GM19240 (cell line): Measurements from ENCODE around the gene HOXB7.

Experiments
- DNase-seq: peaks from one replicate; pipeline ENCODE4 v3.0.0; 2011; ENCODE audit warnings: low spot score; ENCODE audit not compliant: insufficient read length

HOXB7 gene

DNA sequence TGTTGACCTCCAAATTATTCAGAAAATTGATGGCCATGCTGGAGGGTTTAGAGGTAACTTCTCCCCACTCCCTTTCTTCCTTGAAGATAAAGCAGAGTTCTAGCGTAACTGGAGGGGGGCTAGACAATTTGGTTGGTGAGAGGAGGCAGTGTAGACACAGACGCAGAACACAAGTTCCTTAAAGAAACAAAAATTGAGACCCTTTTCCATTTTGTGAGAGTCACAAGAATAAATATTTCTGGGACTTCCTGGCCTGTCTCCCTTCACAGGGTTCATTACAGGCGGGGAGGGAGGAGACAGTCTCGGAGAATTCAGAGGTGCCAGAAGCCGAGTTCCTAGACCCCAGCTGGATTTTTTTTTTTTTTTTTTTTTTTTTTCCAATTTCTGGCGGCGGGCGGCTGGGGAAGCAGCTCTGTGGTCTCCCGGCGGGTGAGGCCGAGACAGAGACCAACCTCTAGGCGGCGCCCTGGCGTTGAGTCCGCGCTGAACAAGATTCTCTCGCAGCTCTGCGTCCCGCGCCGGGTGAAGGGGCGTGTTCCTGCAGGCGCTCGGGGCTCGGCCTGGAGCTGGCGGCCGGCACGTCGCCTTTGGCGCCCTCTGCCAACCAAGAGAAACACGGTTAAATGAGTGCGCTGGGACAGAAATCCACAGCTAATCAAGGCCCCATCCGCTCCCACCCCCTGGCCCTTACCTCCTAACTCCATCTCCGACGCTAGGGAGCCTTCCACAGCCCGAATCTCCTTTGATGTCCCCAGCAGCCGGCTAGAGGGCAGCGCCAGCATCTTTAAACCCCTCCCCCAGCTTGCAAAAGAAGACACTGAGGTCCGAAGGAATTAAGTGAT lies 25.6 kb upstream of the HOXB7 start:
- peak; percentile 79 for DNase-seq

- no peak for DNase-seq
Measured at GRCh38 chr17:48634493-48635208, 23.8 kb upstream of the HOXB7 start.

GRCh38 chr17:48633266-48633677 lies 22.5 kb upstream of the HOXB7 start:
- DNase-seq = no peak

GRCh38 chr17:48632579-48633265 lies 21.9 kb upstream of the HOXB7 start:
- no peak for DNase-seq

DNA sequence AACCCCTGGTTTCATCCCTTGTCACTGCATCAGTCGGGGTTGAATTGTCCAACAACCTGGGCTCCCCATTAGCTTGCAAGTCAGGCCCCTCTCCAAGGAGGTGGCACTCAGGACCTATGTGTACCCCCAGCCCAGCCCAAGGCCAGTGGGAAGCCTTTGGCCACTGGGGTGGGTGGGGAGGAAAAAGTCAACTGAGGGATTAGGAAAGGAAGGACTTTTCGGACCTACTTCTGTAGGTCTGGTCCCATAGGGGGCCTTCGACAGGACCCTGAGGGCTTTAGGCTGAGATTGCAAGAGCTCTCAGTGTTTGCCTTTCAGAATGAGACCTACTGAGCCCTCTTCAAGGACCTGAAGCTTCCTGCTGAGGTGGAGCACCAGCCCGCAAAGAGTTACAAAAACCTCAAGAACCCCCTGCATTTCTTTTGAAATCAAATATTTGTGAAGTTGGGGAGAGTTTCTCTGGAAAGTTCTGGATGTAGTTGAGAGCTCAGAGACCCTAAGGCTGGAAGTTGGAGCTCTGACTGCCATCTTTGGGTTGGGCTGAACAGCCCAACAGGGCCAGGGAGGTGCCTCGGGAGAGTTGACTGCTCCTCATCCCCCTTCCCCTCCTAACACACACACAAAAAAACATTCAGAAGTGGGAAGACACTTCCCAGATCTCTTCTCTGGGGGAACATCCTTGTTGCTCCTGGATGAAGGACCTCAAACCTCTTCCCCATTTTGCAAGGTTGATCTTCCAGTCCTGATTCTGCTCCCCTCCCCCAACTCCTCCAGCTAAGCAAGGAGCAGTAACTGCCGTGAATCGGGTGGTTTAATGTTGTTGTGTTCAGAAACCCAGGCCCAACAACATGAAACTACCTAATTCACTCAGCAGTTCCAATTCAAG lies 21.1 kb upstream of the HOXB7 start:
- DNase-seq = no peak

- DNase-seq = no peak
Measured at GRCh38 chr17:48630925-48631692, 20.3 kb upstream of the HOXB7 start.

GRCh38 chr17:48630009-48630924 lies 19.4 kb upstream of the HOXB7 start:
- no peak for DNase-seq

DNA sequence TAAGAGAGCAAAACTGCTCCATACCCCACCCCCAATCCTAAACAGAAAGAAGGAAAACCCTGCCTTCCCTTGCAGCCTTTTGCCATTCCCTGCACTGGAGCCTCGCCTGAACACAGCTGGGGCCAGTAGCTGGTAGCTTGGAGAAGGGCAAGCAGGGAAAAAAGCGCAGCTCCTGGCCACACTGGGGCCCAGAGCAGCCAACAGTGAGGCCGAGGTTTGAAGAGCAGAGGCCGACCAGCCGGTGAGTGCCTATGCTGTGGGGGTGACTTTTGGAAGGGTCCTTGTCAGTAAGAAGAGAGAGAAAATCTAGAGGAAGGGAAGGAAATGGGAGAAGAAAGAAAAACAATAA lies 18.6 kb upstream of the HOXB7 start:
- no peak for DNase-seq

GRCh38 chr17:48628649-48629410 lies 18.0 kb upstream of the HOXB7 start:
- no peak for DNase-seq

DNA sequence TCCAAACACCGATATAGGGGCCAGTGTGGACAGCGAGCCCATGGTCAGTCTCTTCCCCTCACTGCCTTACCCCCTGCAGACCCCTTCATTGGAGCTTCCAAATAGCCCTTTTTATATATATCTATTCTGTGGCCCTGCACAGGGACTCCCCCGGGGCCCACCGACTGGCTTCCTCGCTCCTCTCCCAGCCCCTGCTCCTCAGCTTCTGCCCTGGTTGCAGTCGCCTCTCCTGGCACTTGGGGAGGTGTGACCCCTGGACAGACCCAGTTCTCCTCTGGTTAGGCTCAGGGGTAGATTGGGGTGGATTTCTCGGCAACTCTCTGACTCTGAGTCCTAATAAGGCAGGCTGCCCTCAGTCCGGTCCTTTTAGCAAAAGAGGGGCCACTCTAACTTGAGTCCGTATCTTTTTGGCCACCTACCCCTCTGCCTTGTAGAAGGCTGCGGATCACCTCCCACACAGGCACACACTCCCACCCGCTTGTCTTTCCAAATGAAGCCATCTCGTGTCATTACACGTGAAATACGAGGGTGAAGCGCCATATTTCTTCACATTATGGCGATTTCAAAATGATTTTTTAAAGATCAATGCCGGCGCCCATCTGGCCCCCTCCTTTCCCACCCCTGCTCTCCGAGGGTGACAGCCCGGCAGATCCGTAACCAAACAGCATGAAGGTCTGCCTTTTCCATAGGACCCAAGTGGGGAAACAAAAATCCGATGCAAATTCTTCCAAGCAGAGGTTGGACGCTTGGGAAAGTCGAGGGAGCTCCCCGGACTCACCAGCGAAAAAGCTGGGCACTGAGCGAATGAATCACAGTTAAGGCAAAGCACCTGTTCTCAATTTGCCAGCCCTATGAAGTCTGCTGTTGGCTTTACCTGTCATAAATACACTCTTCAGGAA lies 17.1 kb upstream of the HOXB7 start:
- DNase-seq = no peak

DNA sequence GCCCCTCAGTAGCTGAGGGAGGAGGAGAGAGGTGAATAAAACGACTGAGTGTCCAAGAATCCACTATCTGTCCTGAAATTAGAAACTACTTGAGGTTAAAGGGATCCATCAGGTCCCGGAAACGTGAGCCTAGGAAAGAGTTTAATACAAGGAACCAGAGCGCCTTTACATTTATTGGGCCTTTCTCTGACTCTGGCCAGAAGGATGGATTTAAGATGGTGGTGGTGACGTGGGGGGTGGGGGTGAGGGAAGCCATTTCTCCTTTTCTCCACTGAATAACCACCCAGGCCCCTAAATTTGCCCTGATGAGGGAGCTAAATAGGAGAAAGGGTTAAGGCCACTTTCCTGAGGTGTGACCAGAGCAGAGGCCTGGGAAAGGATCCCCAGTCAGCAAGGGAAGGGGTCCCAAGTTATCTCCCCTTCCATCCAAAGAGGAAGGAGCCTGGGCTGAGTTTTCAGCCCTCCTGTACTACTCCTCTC lies 16.3 kb upstream of the HOXB7 start:
- DNase-seq = no peak

GRCh38 chr17:48626245-48627117 lies 15.7 kb upstream of the HOXB7 start, which contains the start of gene HOXB9:
Gene HOXB9 (minus strand): TSS chr17:48626358. CDS start chr17:48626269, 89 bp downstream.
- DNase-seq = no peak

- DNase-seq = no peak
Measured at GRCh38 chr17:48625495-48626244, 14.9 kb upstream of the HOXB7 start.

- no peak for DNase-seq
Measured at GRCh38 chr17:48624544-48625494, 14.0 kb upstream of the HOXB7 start.

- DNase-seq = no peak
Measured at GRCh38 chr17:48624118-48624517, 13.3 kb upstream of the HOXB7 start.
